HepG2 (cell line): Measurements from ENCODE around the gene CCNA2. TPM values are rescaled to one million over a fixed set of nuclear protein-coding genes. Genes with fewer than 3 reads are reported as not detected.

Source experiments
- BCL6 ChIP-seq: IDR thresholded peaks from 2 replicates; pipeline ENCODE4 v1.6.1; 2016; ENCODE audit warnings: missing genetic modification reagents, missing compliant biosample characterization
- CHD2 ChIP-seq: IDR thresholded peaks from 2 replicates; pipeline ENCODE4 v1.6.1; 2011; ENCODE audit warnings: low read depth, low read length, improper control_type of control experiment
- DNMT1 ChIP-seq: sonication (generic); formaldehyde crosslinking; IDR thresholded peaks from 2 replicates; pipeline ENCODE4 v1.5.1; 2020; ENCODE audit warnings: mild to moderate bottlenecking, missing genetic modification reagents
- FOSL1 ChIP-seq: sonication (generic); formaldehyde crosslinking; IDR thresholded peaks from 2 replicates; pipeline ENCODE4 v1.9.0; 2021; ENCODE audit warnings: missing genetic modification reagents, borderline replicate concordance
- HDAC2 ChIP-seq: sonication (generic); formaldehyde crosslinking; IDR thresholded peaks from 2 replicates; pipeline ENCODE4 v1.4.0; 2020; ENCODE audit warnings: missing genetic modification reagents
- HOXA5 ChIP-seq: sonication (generic); formaldehyde crosslinking; IDR thresholded peaks from 2 replicates; pipeline ENCODE4 v1.4.0; 2020; ENCODE audit warnings: missing genetic modification reagents
- MED8 ChIP-seq: sonication (generic); formaldehyde crosslinking; IDR thresholded peaks from 2 replicates; pipeline ENCODE4 v1.8.1; 2023; ENCODE audit warnings: mild to moderate bottlenecking, missing genetic modification reagents; ENCODE audit not compliant: insufficient replicate concordance
- PLRG1 ChIP-seq: fragments of 450-650 bp; conservative IDR thresholded peaks from 2 replicates; pipeline ENCODE4 v1.6.1; 2016
- SALL1 ChIP-seq: sonication (generic); formaldehyde crosslinking; IDR thresholded peaks from 2 replicates; pipeline ENCODE4 v1.8.0; 2022; ENCODE audit warnings: mild to moderate bottlenecking, missing genetic modification reagents
- SIX4 ChIP-seq: sonication (generic); formaldehyde crosslinking; IDR thresholded peaks from 2 replicates; pipeline ENCODE4 v1.4.0; 2020; ENCODE audit warnings: missing genetic modification reagents
- ZC3H4 ChIP-seq: sonication (generic); formaldehyde crosslinking; IDR thresholded peaks from 2 replicates; pipeline ENCODE4 v1.4.0; 2020; ENCODE audit warnings: missing genetic modification reagents, borderline replicate concordance
- ZFP62 ChIP-seq: sonication (generic); formaldehyde crosslinking; IDR thresholded peaks from 2 replicates; pipeline ENCODE4 v1.4.0; 2020; ENCODE audit warnings: missing genetic modification reagents
- ZNF33A ChIP-seq: sonication (generic); formaldehyde crosslinking; IDR thresholded peaks from 2 replicates; pipeline ENCODE4 v1.5.1; 2020; ENCODE audit warnings: missing genetic modification reagents, mild to moderate bottlenecking, moderate library complexity, borderline replicate concordance
- ZNF34 ChIP-seq: sonication (generic); formaldehyde crosslinking; IDR thresholded peaks from 2 replicates; pipeline ENCODE4 v1.4.0; 2020; ENCODE audit warnings: mild to moderate bottlenecking, missing genetic modification reagents, borderline replicate concordance
- ZNF562 ChIP-seq: sonication (generic); formaldehyde crosslinking; IDR thresholded peaks from 2 replicates; pipeline ENCODE4 v1.8.0; 2022; ENCODE audit warnings: missing genetic modification reagents, borderline replicate concordance
- polyA plus RNA-seq, 8 experiments: library from polyadenylated mRNA; depleted of rRNA in 3 of 8; stranded (reverse) in 7 of 8; unstranded in 1 of 8; fragments of >200 nt; fragmentation: Illumina TruSeq in 4 of 8; extraction: Trizol in 4 of 8; gene quantifications; 2 replicates each; pipeline versions ENCODE4 v1.2.1 to v1.2.3, GENCODE V29; 2011 to 2016; ENCODE audit warnings: low read depth in 4 of 8, missing spikeins in 1 of 8, mixed read lengths in 1 of 8; ENCODE audit not compliant: insufficient read depth in 1 of 8
- total RNA-seq, 5 experiments: library from RNA; depleted of rRNA; stranded (reverse); fragments of >200 nt; fragmentation: Illumina TruSeq; extraction: Trizol; gene quantifications; 2 replicates each; pipeline ENCODE4 v1.2.3, GENCODE V29; 2016; ENCODE audit warnings: low read depth in 1 of 5
- TF ChIP-seq, protein P1 (sequence below): sonication (generic); formaldehyde crosslinking; IDR thresholded peaks from 2 replicates; pipeline ENCODE4 v1.4.0; 2020; ENCODE audit warnings: missing genetic modification reagents
- TF ChIP-seq, protein P2 (sequence below): sonication (generic); formaldehyde crosslinking; IDR thresholded peaks from 2 replicates; pipeline ENCODE4 v1.5.0; 2020; ENCODE audit warnings: missing genetic modification reagents, mild to moderate bottlenecking, borderline replicate concordance
- TF ChIP-seq, protein P3 (sequence below): sonication (generic); formaldehyde crosslinking; IDR thresholded peaks from 2 replicates; pipeline ENCODE4 v1.5.0; 2020; ENCODE audit warnings: mild to moderate bottlenecking, missing genetic modification reagents
- TF ChIP-seq, protein P4 (sequence below): sonication (generic); formaldehyde crosslinking; IDR thresholded peaks from 2 replicates; pipeline ENCODE4 v1.4.0; 2020; ENCODE audit warnings: missing genetic modification reagents, borderline replicate concordance

Gene CCNA2
- total and polyA plus RNA-seq, 2 of the 13 experiments (the other 11 are each of a cell fraction or from before 2014, with no cell fraction given), result 31.3 to 105 TPM

DNA sequence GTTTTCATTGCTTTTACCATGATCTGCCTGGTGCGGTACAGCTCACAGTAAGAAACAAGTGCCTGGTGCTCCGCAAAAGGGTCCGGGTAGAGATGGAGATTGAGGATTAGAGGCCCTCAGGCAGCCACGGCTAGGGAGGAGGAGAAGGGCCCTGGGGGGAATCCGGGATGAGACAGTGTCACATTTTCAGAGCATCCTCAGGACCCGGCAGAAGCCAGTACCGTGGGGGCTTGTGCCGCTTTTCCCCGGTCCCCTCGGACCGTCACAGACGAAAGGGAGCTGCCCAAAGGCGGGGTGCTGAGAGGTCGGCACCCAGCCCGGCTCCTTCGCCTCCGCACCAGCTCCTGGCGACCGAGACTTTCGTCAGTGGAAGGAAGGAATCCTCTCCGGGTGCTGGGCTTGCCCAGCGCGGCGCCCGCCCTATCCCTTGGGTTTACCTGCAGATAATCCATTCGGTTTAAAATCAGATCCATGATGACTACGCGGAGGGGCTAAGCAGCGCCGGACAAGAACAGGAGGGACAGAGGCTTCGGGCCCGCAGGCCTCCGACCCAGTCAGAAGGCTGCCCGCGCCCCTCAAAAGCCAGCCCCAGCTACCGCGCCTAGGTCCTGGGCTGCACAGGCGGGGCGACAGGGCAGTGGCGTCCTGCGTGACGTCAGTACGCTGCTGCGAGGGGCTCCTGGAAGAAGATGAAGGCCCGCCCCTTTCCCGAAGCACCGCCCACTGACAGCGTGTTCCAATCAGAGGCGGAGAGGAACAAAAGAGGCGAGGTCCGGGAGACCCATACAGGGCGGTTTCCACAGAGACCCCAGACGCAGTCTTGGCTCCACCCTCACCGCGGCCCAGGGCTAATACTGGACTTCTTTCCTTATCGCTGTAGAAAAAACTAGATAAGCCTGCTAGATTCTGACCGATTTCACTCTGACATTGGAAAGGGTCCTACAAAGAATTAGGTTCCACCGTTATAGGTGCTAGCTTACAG, 46.4 kb upstream of the CCNA2 start, which contains the start of gene BBS7 (continued):
- TF ChIP-seq ZNF33A (no peak), ZNF34 (CRISPR knock-in tag) (no peak), HDAC2 (CRISPR knock-in tag) (peak; percentile 46; the same call in 1 of the 2 replicates), FOSL1 (CRISPR knock-in tag) (no peak), HOXA5 (CRISPR knock-in tag) (no peak), CHD2 (no peak), ZC3H4 (CRISPR knock-in tag) (no peak), PLRG1 (no peak), SIX4 (CRISPR knock-in tag) (peak; percentile 37; the same call in 1 of the 2 replicates), ZFP62 (CRISPR knock-in tag) (no peak), ZNF562 (CRISPR knock-in tag) (no peak), SALL1 (CRISPR knock-in tag) (peak; percentile 58), MED8 (CRISPR knock-in tag) (no peak), BCL6 (no peak), DNMT1 (CRISPR knock-in tag) (no peak)
- TF ChIP-seq, protein P1, sequence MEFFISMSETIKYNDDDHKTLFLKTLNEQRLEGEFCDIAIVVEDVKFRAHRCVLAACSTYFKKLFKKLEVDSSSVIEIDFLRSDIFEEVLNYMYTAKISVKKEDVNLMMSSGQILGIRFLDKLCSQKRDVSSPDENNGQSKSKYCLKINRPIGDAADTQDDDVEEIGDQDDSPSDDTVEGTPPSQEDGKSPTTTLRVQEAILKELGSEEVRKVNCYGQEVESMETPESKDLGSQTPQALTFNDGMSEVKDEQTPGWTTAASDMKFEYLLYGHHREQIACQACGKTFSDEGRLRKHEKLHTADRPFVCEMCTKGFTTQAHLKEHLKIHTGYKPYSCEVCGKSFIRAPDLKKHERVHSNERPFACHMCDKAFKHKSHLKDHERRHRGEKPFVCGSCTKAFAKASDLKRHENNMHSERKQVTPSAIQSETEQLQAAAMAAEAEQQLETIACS (CRISPR knock-in tag), result no peak
- TF ChIP-seq, protein P2, sequence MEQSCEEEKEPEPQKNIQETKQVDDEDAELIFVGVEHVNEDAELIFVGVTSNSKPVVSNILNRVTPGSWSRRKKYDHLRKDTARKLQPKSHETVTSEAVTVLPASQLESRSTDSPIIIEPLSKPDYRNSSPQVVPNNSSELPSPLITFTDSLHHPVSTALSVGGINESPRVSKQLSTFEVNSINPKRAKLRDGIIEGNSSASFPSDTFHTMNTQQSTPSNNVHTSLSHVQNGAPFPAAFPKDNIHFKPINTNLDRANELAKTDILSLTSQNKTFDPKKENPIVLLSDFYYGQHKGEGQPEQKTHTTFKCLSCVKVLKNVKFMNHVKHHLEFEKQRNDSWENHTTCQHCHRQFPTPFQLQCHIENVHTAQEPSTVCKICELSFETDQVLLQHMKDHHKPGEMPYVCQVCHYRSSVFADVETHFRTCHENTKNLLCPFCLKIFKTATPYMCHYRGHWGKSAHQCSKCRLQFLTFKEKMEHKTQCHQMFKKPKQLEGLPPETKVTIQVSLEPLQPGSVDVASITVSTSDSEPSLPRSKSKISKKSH (CRISPR knock-in tag), result no peak
- TF ChIP-seq, protein P3, sequence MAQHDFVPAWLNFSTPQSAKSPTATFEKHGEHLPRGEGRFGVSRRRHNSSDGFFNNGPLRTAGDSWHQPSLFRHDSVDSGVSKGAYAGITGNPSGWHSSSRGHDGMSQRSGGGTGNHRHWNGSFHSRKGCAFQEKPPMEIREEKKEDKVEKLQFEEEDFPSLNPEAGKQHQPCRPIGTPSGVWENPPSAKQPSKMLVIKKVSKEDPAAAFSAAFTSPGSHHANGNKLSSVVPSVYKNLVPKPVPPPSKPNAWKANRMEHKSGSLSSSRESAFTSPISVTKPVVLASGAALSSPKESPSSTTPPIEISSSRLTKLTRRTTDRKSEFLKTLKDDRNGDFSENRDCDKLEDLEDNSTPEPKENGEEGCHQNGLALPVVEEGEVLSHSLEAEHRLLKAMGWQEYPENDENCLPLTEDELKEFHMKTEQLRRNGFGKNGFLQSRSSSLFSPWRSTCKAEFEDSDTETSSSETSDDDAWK (CRISPR knock-in tag), result no peak
- TF ChIP-seq, protein P4, sequence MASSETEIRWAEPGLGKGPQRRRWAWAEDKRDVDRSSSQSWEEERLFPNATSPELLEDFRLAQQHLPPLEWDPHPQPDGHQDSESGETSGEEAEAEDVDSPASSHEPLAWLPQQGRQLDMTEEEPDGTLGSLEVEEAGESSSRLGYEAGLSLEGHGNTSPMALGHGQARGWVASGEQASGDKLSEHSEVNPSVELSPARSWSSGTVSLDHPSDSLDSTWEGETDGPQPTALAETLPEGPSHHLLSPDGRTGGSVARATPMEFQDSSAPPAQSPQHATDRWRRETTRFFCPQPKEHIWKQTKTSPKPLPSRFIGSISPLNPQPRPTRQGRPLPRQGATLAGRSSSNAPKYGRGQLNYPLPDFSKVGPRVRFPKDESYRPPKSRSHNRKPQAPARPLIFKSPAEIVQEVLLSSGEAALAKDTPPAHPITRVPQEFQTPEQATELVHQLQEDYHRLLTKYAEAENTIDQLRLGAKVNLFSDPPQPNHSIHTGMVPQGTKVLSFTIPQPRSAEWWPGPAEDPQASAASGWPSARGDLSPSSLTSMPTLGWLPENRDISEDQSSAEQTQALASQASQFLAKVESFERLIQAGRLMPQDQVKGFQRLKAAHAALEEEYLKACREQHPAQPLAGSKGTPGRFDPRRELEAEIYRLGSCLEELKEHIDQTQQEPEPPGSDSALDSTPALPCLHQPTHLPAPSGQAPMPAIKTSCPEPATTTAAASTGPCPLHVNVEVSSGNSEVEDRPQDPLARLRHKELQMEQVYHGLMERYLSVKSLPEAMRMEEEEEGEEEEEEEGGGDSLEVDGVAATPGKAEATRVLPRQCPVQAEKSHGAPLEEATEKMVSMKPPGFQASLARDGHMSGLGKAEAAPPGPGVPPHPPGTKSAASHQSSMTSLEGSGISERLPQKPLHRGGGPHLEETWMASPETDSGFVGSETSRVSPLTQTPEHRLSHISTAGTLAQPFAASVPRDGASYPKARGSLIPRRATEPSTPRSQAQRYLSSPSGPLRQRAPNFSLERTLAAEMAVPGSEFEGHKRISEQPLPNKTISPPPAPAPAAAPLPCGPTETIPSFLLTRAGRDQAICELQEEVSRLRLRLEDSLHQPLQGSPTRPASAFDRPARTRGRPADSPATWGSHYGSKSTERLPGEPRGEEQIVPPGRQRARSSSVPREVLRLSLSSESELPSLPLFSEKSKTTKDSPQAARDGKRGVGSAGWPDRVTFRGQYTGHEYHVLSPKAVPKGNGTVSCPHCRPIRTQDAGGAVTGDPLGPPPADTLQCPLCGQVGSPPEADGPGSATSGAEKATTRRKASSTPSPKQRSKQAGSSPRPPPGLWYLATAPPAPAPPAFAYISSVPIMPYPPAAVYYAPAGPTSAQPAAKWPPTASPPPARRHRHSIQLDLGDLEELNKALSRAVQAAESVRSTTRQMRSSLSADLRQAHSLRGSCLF (CRISPR knock-in tag), result no peak
